GM19023 (cell line): ENCODE measurements around the gene KIFAP3.

ENCODE experiments used
- ATAC-seq: cut with Tn5 transposase; IDR thresholded peaks from one replicate; pipeline ENCODE4 v1.9.1; 2021; ENCODE audit warnings: mild to moderate bottlenecking, moderate library complexity; ENCODE audit not compliant: unreplicated experiment

The KIFAP3 gene

DNA sequence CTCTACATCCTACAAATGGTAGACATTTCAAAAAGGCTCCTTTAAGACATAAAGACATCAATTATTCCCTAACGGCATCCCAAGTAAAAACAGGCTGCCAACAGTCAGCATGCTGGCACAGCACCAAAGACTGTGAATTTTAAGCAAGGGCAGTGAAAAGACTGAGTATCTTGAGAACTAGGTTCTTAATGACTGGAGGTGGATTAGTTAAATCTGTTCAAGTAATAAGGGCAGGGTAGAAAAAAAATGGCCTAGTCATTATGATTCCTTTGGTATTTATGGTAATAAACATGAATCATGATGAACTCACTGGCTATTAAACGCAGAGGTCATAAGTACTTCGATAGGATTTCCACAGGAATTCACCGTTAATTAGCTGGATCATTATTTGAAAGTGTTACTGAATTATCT, 75.2 kb downstream of the KIFAP3 start:
- ATAC-seq = no peak

GRCh38 chr1:169995993-169996392, 78.5 kb downstream of the KIFAP3 start:
- ATAC-seq = no peak

DNA sequence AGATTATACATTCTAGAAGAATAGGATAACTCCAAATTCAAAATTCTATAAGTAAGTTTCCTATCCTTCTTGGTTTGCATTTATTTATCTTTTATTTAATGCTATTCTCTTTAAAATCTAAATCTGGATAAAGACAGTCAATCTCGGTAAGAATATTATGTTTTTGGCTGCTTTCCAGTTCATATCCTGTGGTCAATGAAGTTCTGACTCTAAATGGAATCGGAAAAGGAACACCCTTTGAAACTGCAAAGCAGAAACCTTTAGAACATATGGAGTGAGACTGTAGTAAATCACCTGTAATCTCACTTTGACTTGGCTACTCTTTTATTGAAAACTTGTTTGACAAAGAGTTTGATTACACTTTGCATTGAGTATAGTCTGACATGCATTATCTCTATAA, 85.2 kb downstream of the KIFAP3 start:
- ATAC-seq = no peak

DNA sequence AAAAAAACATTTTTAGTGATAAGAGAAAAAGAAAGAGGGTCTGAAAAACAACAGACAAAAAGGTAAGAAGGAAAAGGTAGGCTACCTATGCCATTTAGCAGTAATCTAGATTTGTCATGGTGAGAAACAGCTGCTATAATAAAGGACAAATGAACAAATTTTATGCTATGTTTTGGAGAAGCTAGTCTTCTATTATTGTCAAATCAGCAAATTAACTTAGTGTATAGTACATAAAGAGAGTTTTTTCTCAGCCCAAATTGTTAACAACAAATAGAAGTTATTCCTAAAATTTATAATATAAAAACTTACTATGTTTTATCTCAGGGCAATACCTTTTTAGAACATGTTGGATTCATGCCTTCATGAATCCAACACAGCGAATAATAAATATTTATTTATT, 88.7 kb downstream of the KIFAP3 start:
- no peak for ATAC-seq

- ATAC-seq = no peak
Measured at GRCh38 chr1:169974067-169974466, 100.4 kb downstream of the KIFAP3 start.

- ATAC-seq = no peak
Measured at GRCh38 chr1:169970114-169970513, 104.4 kb downstream of the KIFAP3 start.

GRCh38 chr1:169968174-169968573, 106.3 kb downstream of the KIFAP3 start:
- ATAC-seq = no peak

- no peak for ATAC-seq
Measured at GRCh38 chr1:169964206-169964605, 110.3 kb downstream of the KIFAP3 start.

DNA sequence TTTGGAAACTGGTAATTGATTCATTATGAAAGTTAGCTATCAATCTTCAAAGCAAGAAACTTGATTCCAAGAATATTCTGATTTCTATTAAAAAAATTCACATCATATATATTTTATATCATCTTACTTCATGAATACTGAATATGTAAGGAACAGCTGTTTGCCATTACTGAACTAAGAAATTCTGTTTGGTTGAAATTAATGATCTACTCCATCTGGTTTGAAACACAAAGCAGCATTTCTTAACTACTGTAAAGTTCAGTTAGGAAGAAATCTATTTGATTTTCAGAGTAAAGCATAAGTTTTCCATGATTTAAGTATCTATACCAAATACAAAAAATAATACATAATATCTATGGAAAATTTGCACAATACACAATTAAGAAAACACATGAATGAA, 114.8 kb downstream of the KIFAP3 start:
- no peak for ATAC-seq

DNA sequence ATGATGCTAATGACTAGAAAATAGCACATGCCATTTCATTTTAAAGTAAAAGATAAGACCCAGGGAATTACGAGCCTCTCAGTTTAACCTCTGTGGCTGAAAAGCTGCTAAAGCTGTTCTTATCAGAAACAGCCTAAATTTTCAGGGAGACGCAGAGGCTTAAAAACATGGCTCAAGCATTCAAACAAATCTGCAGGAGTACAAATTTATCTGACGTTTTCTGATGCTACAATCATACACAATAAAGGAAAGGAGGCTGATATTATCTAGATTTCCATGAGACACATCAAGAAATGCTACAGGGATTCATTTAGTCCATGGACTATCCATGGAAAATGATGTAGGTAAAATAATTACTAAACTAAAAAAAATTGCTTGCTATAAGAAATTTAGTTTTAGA, 115.5 kb downstream of the KIFAP3 start:
- no peak for ATAC-seq

DNA sequence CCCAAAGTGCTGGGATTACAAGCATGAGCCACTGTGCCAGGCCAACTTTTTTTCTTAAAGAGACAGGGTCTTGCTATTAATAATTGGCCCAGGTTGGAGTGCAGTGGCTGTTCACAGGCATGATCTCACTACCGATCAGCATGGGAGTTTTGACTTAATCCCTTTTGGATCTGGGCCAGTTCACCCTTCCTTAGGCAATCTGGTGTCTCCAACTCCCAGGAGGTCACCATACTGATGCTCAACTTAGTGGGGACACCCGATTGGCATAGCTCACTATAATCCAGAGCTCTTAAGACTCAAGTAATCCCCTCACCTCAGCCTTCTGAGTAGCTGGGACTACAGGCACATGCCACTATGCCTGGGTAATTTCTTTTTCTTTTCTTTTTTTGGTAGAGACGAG, 116.6 kb downstream of the KIFAP3 start:
- no peak for ATAC-seq

GRCh38 chr1:169951108-169951507, 123.4 kb downstream of the KIFAP3 start:
- no peak for ATAC-seq

- ATAC-seq = no peak
Measured at GRCh38 chr1:169949139-169949538, 125.4 kb downstream of the KIFAP3 start.

- no peak for ATAC-seq
Measured at GRCh38 chr1:169946206-169946605, 128.3 kb downstream of the KIFAP3 start.

- ATAC-seq = no peak
Measured at GRCh38 chr1:169945181-169945580, 129.3 kb downstream of the KIFAP3 start.

DNA sequence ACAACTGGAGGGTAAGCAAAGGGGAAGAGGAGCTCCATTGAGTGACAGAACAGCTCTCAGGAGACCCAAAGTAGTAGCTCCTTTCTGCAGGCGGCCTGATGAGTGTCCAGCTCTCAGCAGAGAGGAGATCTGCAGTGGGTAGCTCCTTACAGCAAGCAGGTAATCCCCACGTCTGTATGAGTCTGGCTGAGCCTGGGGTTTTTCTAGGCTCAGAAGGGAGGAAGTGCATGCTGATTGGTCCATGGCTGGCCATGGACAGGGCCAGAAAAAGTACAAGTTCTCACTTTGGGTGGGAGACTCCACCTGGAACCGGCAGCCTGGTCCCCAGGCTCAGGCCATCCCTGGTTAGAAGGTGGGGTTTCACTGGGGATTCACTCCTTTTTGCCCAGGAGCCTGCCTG, 129.9 kb downstream of the KIFAP3 start:
- no peak for ATAC-seq

DNA sequence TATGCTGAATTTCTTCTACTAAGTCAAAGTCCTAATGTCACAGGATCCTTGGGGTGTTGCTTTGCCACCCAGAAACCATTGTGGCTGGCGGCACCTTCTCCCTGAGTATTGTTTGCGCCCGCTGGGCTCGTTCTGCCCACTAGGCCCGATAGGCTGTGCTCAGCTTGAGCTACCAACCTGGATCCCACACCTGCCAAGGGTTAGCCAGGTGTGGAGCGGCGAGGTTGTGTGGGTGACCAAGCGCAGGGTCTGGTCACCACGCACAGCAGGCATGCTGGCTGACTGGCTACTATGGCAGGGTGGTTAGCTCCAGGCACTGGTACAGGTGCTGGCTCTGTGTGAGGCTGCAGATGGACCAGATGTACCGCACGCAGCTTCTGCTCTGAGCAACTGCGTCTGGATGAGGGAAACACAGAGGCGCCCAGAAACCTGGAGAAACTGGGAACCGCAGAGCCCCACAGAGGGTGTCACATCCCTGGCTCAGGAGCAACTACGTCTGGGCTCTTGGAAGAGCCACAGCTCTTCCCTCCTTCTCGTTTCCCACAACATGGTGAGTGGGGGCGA, 130.4 kb downstream of the KIFAP3 start:
- ATAC-seq = no peak

- no peak for ATAC-seq
Measured at GRCh38 chr1:169941982-169942830, 132.3 kb downstream of the KIFAP3 start.

GRCh38 chr1:169933984-169934725, 140.3 kb downstream of the KIFAP3 start:
- no peak for ATAC-seq

DNA sequence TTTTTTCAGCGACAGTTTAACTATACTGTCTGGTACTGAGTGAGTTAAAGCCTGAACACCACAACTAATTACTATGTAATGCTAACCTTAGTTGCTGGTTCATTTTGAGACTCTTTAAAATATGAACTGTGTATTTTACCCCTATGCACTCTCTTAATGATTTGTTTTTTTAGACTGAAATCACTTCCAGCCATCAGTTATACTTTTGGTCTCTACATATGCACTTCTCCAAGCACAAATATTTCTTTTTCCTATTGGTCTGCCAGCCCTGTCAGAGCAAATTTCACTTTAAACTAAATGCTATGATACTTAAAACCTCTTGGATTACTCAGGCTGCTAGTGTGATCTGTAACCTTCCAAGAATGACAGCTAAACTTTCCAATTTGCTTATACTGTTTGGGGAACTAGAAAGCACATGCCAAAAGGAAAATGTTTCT, 142.7 kb downstream of the KIFAP3 start:
- ATAC-seq = no peak

GRCh38 chr1:169929210-169929526, 145.3 kb downstream of the KIFAP3 start:
- no peak for ATAC-seq
